K562 (cell line): Measurements from ENCODE around the gene TMPRSS9. TPM values are rescaled to one million over a fixed set of nuclear protein-coding genes. Genes with fewer than 3 reads are reported as not detected.
A peak's percentile ranks its signal among the peaks of the same experiment; 100 is the strongest.

ENCODE experiments used
- CBFA2T3 ChIP-seq: fragments of 450-650 bp; IDR thresholded peaks from 2 replicates; pipeline ENCODE4 v1.6.1; 2017
- CHD4 ChIP-seq: fragments of 200-600 bp; sonication (generic); IDR thresholded peaks from 3 replicates; pipeline ENCODE4 v1.6.1; 2012; ENCODE audit warnings: low read depth, mild to moderate bottlenecking, mixed read lengths, low read length, inconsistent platforms; ENCODE audit not compliant: insufficient read depth, insufficient replicate concordance, poor library complexity, severe bottlenecking
- EHMT2 ChIP-seq: fragments of 450-650 bp; IDR thresholded peaks from 2 replicates; pipeline ENCODE4 v1.6.1; 2018; ENCODE audit warnings: antibody characterized with exemption
- ELK1 ChIP-seq: sonication (generic); formaldehyde crosslinking; IDR thresholded peaks from 2 replicates; pipeline ENCODE4 v1.8.1; 2022; ENCODE audit warnings: missing genetic modification reagents
- MAZ ChIP-seq, 2 experiments: fragments of 450-650 bp in 1 of 2; sonication (generic) in 1 of 2; formaldehyde crosslinking; IDR thresholded peaks in 1 of 2; conservative IDR thresholded peaks in 1 of 2; 2 replicates each; pipeline versions ENCODE4 v1.4.0 to v1.5.0; 2020; ENCODE audit warnings: mild to moderate bottlenecking in 1 of 2, missing genetic modification reagents in 1 of 2
- MCM2 ChIP-seq: fragments of 450-650 bp; IDR thresholded peaks from 2 replicates; pipeline ENCODE4 v1.6.1; 2017; ENCODE audit warnings: low read depth, mild to moderate bottlenecking
- MLX ChIP-seq, 2 experiments: fragments of 450-650 bp in 1 of 2; sonication (generic) in 1 of 2; formaldehyde crosslinking; conservative IDR thresholded peaks; 2 replicates each; pipeline versions ENCODE4 v1.4.0 to v1.8.1; 2020 to 2022; ENCODE audit warnings: mild to moderate bottlenecking in 1 of 2, missing genetic modification reagents in 1 of 2
- MYBL2 ChIP-seq, 2 experiments: fragments of 450-650 bp in 1 of 2; sonication (generic) in 1 of 2; formaldehyde crosslinking in 1 of 2; IDR thresholded peaks; 2 replicates each; pipeline versions ENCODE4 v1.6.1 to v1.8.1; 2017 to 2022; ENCODE audit warnings: borderline replicate concordance in 1 of 2, inconsistent platforms in 1 of 2, low read depth in 1 of 2, mild to moderate bottlenecking in 1 of 2, missing genetic modification reagents in 1 of 2, moderate library complexity in 1 of 2
- NR2C1 ChIP-seq, 2 experiments: fragments of 450-650 bp; IDR thresholded peaks; 2 replicates each; pipeline ENCODE4 v1.6.1; 2017; ENCODE audit warnings: mild to moderate bottlenecking in 2 of 2, antibody characterized with exemption in 1 of 2, inconsistent platforms in 1 of 2, missing compliant biosample characterization in 1 of 2, missing genetic modification characterization in 1 of 2
- SP1 ChIP-seq: sonication (generic); formaldehyde crosslinking; IDR thresholded peaks from 2 replicates; pipeline ENCODE4 v1.8.1; 2022; ENCODE audit warnings: mild to moderate bottlenecking, missing genetic modification reagents
- TBP ChIP-seq: optimal IDR thresholded peaks from 2 replicates; pipeline ENCODE3; 2011; ENCODE audit warnings: low read depth, low read length, improper control_type of control experiment
- U2AF2 ChIP-seq: fragments of 200-400 bp; formaldehyde crosslinking; optimal IDR thresholded peaks from 2 replicates; pipeline ENCODE3; 2017; ENCODE audit warnings: low read depth, mild to moderate bottlenecking, low read length
- ZEB2 ChIP-seq: fragments of 450-650 bp; IDR thresholded peaks from 2 replicates; pipeline ENCODE4 v1.6.1; 2016
- ZNF133 ChIP-seq: fragments of 250-450 bp; sonication (Bioruptor Pico); IDR thresholded peaks from 2 replicates; pipeline ENCODE4 v1.4.0; 2020; ENCODE audit warnings: mild to moderate bottlenecking
- ZNF583 ChIP-seq: fragments of 250-450 bp; sonication (Bioruptor Pico); IDR thresholded peaks from 2 replicates; pipeline ENCODE4 v1.4.0; 2020
- polyA plus RNA-seq, 8 experiments: library from polyadenylated mRNA; depleted of rRNA in 4 of 8; stranded (reverse) in 5 of 8; unstranded in 3 of 8; fragments of >200 nt; fragmentation: Nextera tagmentation in 2 of 8; fragmentation: Illumina TruSeq in 1 of 8; extraction: Ambion mirVana in 2 of 8; extraction: Trizol in 1 of 8; gene quantifications; 2 replicates each; pipeline versions ENCODE4 v1.2.1 to v1.2.3, GENCODE V29; 2011 to 2014; ENCODE audit warnings: inconsistent platforms in 1 of 8, missing spikeins in 1 of 8
- total RNA-seq, 7 experiments: library from RNA; depleted of rRNA in 6 of 7; stranded (reverse); fragments of >200 nt in 6 of 7; fragmentation: Illumina TruSeq in 2 of 7; extraction: Trizol in 2 of 7; gene quantifications; 2 replicates each; pipeline versions ENCODE4 v1.2.1 to v1.2.3, GENCODE V29; 2011 to 2021; ENCODE audit warnings: low replicate concordance in 1 of 7
- TF ChIP-seq, protein P1 (sequence below): fragments of 250-450 bp; sonication (Bioruptor Pico); IDR thresholded peaks from 2 replicates; pipeline ENCODE4 v1.5.0; 2021
- TF ChIP-seq, protein P2 (sequence below): fragments of 250-450 bp; sonication (Bioruptor Pico); IDR thresholded peaks from 2 replicates; pipeline ENCODE4 v1.8.0; 2022; ENCODE audit warnings: moderate library complexity, mild to moderate bottlenecking, inconsistent platforms
- TF ChIP-seq, protein P3 (sequence below): fragments of 150-350 bp; conservative IDR thresholded peaks from 2 replicates; pipeline ENCODE4 v1.6.1; 2014; ENCODE audit warnings: low read length

Gene TMPRSS9
- total and polyA plus RNA-seq, 9 of the 15 experiments (the other 6 are each of a cell fraction or from before 2014, with no cell fraction given): 0.01 to 0.03 TPM; not detected in 7

GRCh38 chr19:2345794-2346663, 14.0 kb upstream of the TMPRSS9 start (continued):
- TF ChIP-seq EHMT2 (no peak), TBP (no peak), MAZ (CRISPR knock-in tag; conservative IDR thresholded peaks at IDR 0.05 in 1 of 2, IDR thresholded peaks at IDR 0.05 in 1 of 2) (no peak), ZNF133 (CRISPR knock-in tag) (no peak), ELK1 (CRISPR knock-in tag) (no peak), CBFA2T3 (peak; percentile 91), NR2C1 (IDR thresholded peaks at IDR 0.05) (0 out of 2 replicates have a peak, but pooled peaks have one; percentile 18), NR2C1 (tag; IDR thresholded peaks at IDR 0.05) (no peak), MLX (CRISPR knock-in tag; conservative IDR thresholded peaks at IDR 0.05) (no peak), ZEB2 (peak; percentile 67), CHD4 (no peak), MYBL2 (IDR thresholded peaks at IDR 0.05; ENCODE audit: low read depth) (no peak), MYBL2 (CRISPR knock-in tag; IDR thresholded peaks at IDR 0.05; ENCODE audit: borderline replicate concordance) (no peak), U2AF2 (no peak), SP1 (CRISPR knock-in tag) (peak; percentile 69), ZNF583 (peak; percentile 91; the same call in 1 of the 2 replicates), MCM2 (no peak)
- TF ChIP-seq, protein P1, sequence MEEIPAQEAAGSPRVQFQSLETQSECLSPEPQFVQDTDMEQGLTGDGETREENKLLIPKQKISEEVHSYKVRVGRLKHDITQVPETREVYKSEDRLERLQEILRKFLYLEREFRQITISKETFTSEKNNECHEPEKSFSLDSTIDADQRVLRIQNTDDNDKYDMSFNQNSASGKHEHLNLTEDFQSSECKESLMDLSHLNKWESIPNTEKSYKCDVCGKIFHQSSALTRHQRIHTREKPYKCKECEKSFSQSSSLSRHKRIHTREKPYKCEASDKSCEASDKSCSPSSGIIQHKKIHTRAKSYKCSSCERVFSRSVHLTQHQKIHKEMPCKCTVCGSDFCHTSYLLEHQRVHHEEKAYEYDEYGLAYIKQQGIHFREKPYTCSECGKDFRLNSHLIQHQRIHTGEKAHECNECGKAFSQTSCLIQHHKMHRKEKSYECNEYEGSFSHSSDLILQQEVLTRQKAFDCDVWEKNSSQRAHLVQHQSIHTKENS (CRISPR knock-in tag): no peak
- TF ChIP-seq, protein P2, sequence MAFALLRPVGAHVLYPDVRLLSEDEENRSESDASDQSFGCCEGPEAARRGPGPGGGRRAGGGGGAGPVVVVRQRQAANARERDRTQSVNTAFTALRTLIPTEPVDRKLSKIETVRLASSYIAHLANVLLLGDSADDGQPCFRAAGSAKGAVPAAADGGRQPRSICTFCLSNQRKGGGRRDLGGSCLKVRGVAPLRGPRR (CRISPR knock-in tag): no peak
- TF ChIP-seq, protein P3, sequence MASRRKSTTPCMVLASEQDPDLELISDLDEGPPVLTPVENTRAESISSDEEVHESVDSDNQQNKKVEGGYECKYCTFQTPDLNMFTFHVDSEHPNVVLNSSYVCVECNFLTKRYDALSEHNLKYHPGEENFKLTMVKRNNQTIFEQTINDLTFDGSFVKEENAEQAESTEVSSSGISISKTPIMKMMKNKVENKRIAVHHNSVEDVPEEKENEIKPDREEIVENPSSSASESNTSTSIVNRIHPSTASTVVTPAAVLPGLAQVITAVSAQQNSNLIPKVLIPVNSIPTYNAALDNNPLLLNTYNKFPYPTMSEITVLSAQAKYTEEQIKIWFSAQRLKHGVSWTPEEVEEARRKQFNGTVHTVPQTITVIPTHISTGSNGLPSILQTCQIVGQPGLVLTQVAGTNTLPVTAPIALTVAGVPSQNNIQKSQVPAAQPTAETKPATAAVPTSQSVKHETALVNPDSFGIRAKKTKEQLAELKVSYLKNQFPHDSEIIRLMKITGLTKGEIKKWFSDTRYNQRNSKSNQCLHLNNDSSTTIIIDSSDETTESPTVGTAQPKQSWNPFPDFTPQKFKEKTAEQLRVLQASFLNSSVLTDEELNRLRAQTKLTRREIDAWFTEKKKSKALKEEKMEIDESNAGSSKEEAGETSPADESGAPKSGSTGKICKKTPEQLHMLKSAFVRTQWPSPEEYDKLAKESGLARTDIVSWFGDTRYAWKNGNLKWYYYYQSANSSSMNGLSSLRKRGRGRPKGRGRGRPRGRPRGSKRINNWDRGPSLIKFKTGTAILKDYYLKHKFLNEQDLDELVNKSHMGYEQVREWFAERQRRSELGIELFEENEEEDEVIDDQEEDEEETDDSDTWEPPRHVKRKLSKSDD: no peak
